Osteocyte (in vitro differentiated cells): ENCODE results near the gene LDAF1. TPM values are rescaled to one million over a fixed set of nuclear protein-coding genes. Genes with fewer than 3 reads are reported as not detected.

Source experiments
- DNase-seq: peaks from one replicate; pipeline ENCODE4 v3.0.0; 2021; ENCODE audit warnings: mixed read lengths; ENCODE audit not compliant: unreplicated experiment; ENCODE audit errors: extremely low spot score
- H3K27ac Mint-ChIP-seq: one replicate; pipeline ENCODE4 v1.8.0; 2021; ENCODE audit warnings: mild to moderate bottlenecking, mixed read lengths; ENCODE audit not compliant: unreplicated experiment
- H3K27me3 Mint-ChIP-seq: one replicate; pipeline ENCODE4 v1.8.0; 2021; ENCODE audit warnings: mixed read lengths; ENCODE audit not compliant: unreplicated experiment
- H3K36me3 Mint-ChIP-seq: one replicate; pipeline ENCODE4 v1.8.0; 2021; ENCODE audit warnings: mixed read lengths; ENCODE audit not compliant: unreplicated experiment
- H3K4me1 Mint-ChIP-seq: one replicate; pipeline ENCODE4 v1.8.0; 2021; ENCODE audit warnings: mixed read lengths; ENCODE audit not compliant: unreplicated experiment
- H3K4me3 Mint-ChIP-seq: one replicate; pipeline ENCODE4 v1.8.0; 2021; ENCODE audit warnings: mild to moderate bottlenecking, moderate library complexity, mixed read lengths; ENCODE audit not compliant: unreplicated experiment
- H3K9me3 Mint-ChIP-seq: one replicate; pipeline ENCODE4 v1.8.0; 2021; ENCODE audit warnings: mixed read lengths; ENCODE audit not compliant: unreplicated experiment
- CTCF ChIP-seq: fragments of 200-600 bp; sonication (generic); IDR thresholded peaks from 2 replicates; pipeline ENCODE4 v1.5.0; 2021; ENCODE audit warnings: antibody characterized with exemption, mild to moderate bottlenecking, moderate library complexity
- total RNA-seq: library from RNA; stranded (reverse); gene quantifications from 2 replicates; pipeline ENCODE4 v1.2.1, GENCODE V29; 2021

Gene LDAF1
- total RNA-seq, 1 donor from 2014 or later = 24.8 TPM

- Mint-ChIP-seq H3K36me3 (no peaks in the 10 kb centered on the region), H3K4me3 (no peak overlapping the region), H3K9me3 (no peaks in the 10 kb centered on the region), H3K4me1 (no peaks in the 10 kb centered on the region), H3K27ac (no peak overlapping the region), H3K27me3 (peaks cover 61% of the 10 kb centered on the region)
- no peak for TF ChIP-seq CTCF
- no peak for DNase-seq
Measured at GRCh38 chr16:21226749-21227148, 68.3 kb downstream of the LDAF1 start.

DNA sequence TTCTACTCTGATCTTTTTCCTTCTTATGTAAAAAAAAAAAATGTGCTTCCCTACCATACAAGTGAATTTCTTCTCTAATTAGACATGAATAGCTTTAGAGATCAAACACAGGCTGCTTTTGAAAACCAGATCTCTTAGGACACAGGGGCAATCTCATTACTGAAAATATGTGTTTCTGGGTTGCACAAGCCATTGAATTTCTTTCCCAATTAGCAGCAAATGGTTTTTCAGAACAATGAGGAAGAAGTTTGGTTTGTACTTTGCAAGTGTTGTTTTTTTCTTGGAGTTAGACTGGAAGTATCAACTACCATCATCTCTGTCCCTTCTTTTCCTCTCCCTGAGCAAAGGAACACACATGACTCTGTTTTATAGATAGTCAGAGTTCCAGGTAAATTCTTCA is 69.4 kb downstream of the LDAF1 start:
- H3K27me3 Mint-ChIP-seq = peaks cover 63% of the 10 kb centered on the region
- DNase-seq = no peak

GRCh38 chr16:21228361-21228872 is 69.9 kb downstream of the LDAF1 start:
- TF ChIP-seq CTCF = no peak
- Mint-ChIP-seq H3K27me3 (peaks cover 66% of the 10 kb centered on the region), H3K4me1 (no peaks in the 10 kb centered on the region)

More for the DNA sequence above, 69.4 kb downstream of the LDAF1 start:
- no peak for TF ChIP-seq CTCF
- Mint-ChIP-seq H3K9me3 (no peaks in the 10 kb centered on the region), H3K4me3 (no peak overlapping the region), H3K27ac (no peak overlapping the region), H3K4me1 (no peaks in the 10 kb centered on the region), H3K36me3 (no peaks in the 10 kb centered on the region)

More at GRCh38 chr16:21228361-21228872, 69.9 kb downstream of the LDAF1 start:
- DNase-seq = peak; percentile 40
- no peak overlapping the region for H3K27ac Mint-ChIP-seq
- H3K36me3 Mint-ChIP-seq = no peaks in the 10 kb centered on the region
- no peak overlapping the region for H3K4me3 Mint-ChIP-seq
- H3K9me3 Mint-ChIP-seq = no peaks in the 10 kb centered on the region

Other genes starting within 250 kb of the LDAF1 start
- not detected in 2 replicates for gene DNAH3, start 7.8 kb upstream of the LDAF1 start, total RNA-seq
- gene ZP2, start 52.9 kb downstream of the LDAF1 start, total RNA-seq = not detected in 2 replicates
- gene ANKS4B, start 75.0 kb downstream of the LDAF1 start, total RNA-seq = not detected in 2 replicates
- not detected in 2 replicates for gene CRYM, start 119.6 kb downstream of the LDAF1 start, total RNA-seq